Measurements from ENCODE around the gene BANF1. TPM values are rescaled to one million over a fixed set of nuclear protein-coding genes. Genes with fewer than 3 reads are reported as not detected.
"Not testable (repeated sequence)": the region's sequence is repeated elsewhere in the genome, so short reads cannot be mapped to it uniquely, and the experiment has no call there.

The BANF1 gene
- total RNA-seq, 1 experiment from 2014 or later, result 269 TPM

DNA sequence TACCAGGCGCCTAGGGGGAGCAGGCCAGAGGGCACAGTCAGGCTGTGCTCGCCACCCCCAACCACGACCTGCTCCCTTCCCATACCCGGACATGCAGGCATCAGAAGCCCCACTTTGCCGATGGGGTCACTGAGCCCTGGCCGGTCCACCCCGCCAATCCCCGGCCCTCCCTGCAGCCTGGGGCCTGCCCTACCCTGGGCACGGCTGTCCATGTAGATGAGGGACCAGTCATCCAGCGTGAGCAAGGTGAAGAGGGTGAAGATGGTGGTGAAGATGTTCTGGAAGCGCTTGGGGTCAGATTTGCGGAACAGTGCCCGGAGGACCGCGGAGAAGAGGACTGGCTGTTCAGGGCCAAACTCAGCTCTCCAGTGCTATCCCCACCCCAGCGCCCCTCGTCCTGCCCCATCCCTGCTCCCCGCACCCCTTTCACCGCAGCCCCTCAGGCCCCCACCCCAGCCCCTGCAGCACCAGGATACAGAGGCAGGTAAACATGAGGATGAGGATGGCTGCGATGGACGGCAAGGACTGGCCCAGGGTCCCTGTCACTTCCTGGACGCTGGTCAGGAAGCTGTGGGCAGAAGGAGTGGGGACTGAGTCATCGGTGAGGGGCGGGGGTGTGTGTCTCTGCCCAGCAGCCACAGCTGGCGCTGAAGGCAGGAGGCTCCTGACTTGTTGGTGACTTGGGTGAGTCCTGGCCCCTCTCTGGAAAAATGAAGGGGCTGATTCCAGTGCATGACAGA lies 18.5 kb downstream of the BANF1 start:
- no peak overlapping the region for H3K27ac Mint-ChIP-seq
- no peaks in the 10 kb centered on the region for H3K9me3 Mint-ChIP-seq
- POLR2A ChIA-PET, result no interaction called here

DNA sequence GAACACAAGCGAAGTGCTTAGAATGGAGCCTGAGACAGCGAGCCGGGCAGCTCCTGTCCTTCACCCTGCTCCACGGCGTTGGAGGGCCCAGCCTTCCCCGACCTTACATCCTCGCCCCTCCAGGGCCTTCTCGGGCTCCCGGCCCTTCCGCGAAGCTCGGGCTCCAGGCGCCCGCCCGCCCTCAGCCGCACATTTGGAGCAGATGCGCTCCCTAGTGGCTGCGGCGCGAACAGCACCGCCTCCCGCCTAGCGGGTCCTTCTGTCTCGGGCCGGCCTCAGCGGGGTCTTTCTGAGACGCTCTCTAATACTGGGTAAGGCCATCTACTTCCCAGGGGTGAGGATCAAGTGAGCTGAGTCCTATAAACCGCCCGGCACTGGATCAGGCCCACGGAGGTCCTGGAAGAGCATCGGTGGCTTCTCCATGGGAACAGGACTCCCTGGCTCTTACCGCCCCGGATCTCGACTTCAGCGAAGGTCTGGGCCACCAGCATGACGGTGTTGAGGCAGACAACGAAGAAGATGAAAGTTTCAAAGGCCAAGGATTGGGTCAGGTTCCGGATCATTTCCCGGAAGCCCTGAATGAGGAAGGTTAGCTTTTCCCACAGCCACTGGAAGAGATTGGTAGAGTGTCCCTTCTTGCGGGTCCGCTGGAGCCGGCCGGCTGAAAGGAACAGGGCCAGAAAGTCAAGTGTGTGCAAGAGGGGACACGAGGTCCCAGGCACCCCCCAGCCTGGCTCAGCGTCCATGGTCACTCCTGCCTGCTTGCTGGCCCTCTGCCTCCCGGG lies 20.3 kb downstream of the BANF1 start:
- POLR2A ChIA-PET, result no interaction called here
- Mint-ChIP-seq H3K4me1 (no peaks in the 10 kb centered on the region), H3K36me3 (no peaks in the 10 kb centered on the region), H3K4me3 (peak overlapping the region; percentile 50), H3K27ac (no peak overlapping the region; the same call in 1 of the 2 replicates), H3K27me3 (ENCODE audit: low read depth) (peaks cover 29% of the 10 kb centered on the region), H3K9me3 (no peaks in the 10 kb centered on the region)
- TF ChIP-seq, protein P1, sequence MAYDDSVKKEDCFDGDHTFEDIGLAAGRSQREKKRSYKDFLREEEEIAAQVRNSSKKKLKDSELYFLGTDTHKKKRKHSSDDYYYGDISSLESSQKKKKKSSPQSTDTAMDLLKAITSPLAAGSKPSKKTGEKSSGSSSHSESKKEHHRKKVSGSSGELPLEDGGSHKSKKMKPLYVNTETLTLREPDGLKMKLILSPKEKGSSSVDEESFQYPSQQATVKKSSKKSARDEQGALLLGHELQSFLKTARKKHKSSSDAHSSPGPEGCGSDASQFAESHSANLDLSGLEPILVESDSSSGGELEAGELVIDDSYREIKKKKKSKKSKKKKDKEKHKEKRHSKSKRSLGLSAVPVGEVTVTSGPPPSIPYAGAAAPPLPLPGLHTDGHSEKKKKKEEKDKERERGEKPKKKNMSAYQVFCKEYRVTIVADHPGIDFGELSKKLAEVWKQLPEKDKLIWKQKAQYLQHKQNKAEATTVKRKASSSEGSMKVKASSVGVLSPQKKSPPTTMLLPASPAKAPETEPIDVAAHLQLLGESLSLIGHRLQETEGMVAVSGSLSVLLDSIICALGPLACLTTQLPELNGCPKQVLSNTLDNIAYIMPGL (CRISPR knock-in tag; IDR thresholded peaks at IDR 0.05), result peak; percentile 89
- TF ChIP-seq TCF7 (CRISPR knock-in tag; IDR thresholded peaks at IDR 0.05; ENCODE audit: low read depth) (no peak), ATF1 (CRISPR knock-in tag; IDR thresholded peaks at IDR 0.05) (no peak), TEAD1 (CRISPR knock-in tag; IDR thresholded peaks at IDR 0.05) (no peak)
- TF ChIP-seq, protein P2, sequence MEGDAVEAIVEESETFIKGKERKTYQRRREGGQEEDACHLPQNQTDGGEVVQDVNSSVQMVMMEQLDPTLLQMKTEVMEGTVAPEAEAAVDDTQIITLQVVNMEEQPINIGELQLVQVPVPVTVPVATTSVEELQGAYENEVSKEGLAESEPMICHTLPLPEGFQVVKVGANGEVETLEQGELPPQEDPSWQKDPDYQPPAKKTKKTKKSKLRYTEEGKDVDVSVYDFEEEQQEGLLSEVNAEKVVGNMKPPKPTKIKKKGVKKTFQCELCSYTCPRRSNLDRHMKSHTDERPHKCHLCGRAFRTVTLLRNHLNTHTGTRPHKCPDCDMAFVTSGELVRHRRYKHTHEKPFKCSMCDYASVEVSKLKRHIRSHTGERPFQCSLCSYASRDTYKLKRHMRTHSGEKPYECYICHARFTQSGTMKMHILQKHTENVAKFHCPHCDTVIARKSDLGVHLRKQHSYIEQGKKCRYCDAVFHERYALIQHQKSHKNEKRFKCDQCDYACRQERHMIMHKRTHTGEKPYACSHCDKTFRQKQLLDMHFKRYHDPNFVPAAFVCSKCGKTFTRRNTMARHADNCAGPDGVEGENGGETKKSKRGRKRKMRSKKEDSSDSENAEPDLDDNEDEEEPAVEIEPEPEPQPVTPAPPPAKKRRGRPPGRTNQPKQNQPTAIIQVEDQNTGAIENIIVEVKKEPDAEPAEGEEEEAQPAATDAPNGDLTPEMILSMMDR (IDR thresholded peaks at IDR 0.05), result peak; percentile 95
- DNase-seq (ENCODE audit: low spot score), result peak; percentile 92
- CTCF ChIA-PET, result interaction anchor here (0.6 to 2.3 kb wide), 49 partner anchors 9 to 429 kb away, joined by 3 to 48 read pairs (median 4); partner anchors contain the start of genes BANF1, CCDC85B, CST6 and EIF1AD
- peak; percentile 96 for ATAC-seq

More for the DNA sequence above, 18.5 kb downstream of the BANF1 start:
- no peak overlapping the region for H3K4me3 Mint-ChIP-seq
- no peaks in the 10 kb centered on the region for H3K36me3 Mint-ChIP-seq
- CTCF ChIA-PET, result no interaction called here
- no peaks in the 10 kb centered on the region for H3K4me1 Mint-ChIP-seq
- DNase-seq (ENCODE audit: low spot score), result no peak
- ATAC-seq, result no peak
- TF ChIP-seq ZBTB21 (CRISPR knock-in tag; IDR thresholded peaks at IDR 0.05; ENCODE audit: borderline replicate concordance), result no peak
- TF ChIP-seq, protein P3, sequence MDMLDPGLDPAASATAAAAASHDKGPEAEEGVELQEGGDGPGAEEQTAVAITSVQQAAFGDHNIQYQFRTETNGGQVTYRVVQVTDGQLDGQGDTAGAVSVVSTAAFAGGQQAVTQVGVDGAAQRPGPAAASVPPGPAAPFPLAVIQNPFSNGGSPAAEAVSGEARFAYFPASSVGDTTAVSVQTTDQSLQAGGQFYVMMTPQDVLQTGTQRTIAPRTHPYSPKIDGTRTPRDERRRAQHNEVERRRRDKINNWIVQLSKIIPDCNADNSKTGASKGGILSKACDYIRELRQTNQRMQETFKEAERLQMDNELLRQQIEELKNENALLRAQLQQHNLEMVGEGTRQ (CRISPR knock-in tag; IDR thresholded peaks at IDR 0.05), result no peak
- TF ChIP-seq, protein P4, sequence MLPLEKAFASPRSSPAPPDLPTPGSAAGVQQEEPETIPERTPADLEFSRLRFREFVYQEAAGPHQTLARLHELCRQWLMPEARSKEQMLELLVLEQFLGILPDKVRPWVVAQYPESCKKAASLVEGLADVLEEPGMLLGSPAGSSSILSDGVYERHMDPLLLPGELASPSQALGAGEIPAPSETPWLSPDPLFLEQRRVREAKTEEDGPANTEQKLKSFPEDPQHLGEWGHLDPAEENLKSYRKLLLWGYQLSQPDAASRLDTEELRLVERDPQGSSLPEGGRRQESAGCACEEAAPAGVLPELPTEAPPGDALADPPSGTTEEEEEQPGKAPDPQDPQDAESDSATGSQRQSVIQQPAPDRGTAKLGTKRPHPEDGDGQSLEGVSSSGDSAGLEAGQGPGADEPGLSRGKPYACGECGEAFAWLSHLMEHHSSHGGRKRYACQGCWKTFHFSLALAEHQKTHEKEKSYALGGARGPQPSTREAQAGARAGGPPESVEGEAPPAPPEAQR (CRISPR knock-in tag; IDR thresholded peaks at IDR 0.05), result no peak
- peaks cover 29% of the 10 kb centered on the region for H3K27me3 Mint-ChIP-seq (ENCODE audit: low read depth)

DNA sequence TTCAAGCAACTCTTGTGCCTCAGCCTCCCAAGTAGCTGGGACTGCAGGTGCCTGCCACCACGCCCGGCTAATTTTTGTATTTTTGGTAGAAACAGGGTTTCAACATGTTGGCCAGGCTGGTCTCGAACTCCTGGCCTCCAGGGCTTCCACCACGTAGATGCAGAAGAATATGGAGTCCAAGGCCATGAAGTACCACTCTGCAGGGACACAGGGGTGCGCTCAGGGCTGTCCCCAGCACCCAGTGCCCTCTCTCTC lies 20.8 kb downstream of the BANF1 start:
- POLR2A ChIA-PET, result not testable (repeated sequence)

DNA sequence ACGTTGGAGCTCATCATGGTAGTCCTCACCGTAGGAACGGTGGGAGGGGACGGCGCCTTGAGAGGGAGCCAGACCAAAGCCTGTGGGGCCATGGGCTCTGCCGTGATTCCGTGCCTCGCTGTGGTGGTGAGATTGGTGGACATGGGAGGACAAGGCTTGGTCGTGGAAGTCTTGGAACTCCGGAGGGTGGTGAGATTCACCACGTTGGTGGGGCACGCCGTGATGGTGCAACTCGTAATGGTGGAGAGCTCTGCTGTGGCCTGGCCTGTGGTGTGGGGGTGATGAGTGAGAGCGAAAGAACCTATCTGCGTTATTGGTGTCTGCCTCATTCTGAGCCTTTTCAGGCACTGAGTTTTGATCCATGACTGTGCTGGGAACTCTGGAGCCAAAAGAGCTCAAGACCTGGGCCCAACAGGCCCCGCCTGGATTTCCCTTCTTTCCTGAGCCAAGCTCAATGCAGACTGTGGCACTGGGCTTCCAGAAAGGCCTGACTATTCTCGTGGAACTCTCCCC lies 23.8 kb downstream of the BANF1 start, which contains the start of gene CATSPER1:
Gene CATSPER1 (minus strand): TSS at position 463 of the 513 bp plus-strand sequence. CDS start 100 bp downstream, at position 363.
- Mint-ChIP-seq H3K36me3 (no peaks in the 10 kb centered on the region), H3K27me3 (ENCODE audit: low read depth) (peaks cover 34% of the 10 kb centered on the region), H3K4me1 (no peaks in the 10 kb centered on the region), H3K4me3 (no peak within 1 kb of the TSS), H3K9me3 (no peaks in the 10 kb centered on the region), H3K27ac (no peak within 1 kb of the TSS)
- no peak for DNase-seq (ENCODE audit: low spot score)
- ATAC-seq, result no peak
- CTCF ChIA-PET, result no interaction called here
- POLR2A ChIA-PET, result no interaction called here
- TF ChIP-seq, protein P5, sequence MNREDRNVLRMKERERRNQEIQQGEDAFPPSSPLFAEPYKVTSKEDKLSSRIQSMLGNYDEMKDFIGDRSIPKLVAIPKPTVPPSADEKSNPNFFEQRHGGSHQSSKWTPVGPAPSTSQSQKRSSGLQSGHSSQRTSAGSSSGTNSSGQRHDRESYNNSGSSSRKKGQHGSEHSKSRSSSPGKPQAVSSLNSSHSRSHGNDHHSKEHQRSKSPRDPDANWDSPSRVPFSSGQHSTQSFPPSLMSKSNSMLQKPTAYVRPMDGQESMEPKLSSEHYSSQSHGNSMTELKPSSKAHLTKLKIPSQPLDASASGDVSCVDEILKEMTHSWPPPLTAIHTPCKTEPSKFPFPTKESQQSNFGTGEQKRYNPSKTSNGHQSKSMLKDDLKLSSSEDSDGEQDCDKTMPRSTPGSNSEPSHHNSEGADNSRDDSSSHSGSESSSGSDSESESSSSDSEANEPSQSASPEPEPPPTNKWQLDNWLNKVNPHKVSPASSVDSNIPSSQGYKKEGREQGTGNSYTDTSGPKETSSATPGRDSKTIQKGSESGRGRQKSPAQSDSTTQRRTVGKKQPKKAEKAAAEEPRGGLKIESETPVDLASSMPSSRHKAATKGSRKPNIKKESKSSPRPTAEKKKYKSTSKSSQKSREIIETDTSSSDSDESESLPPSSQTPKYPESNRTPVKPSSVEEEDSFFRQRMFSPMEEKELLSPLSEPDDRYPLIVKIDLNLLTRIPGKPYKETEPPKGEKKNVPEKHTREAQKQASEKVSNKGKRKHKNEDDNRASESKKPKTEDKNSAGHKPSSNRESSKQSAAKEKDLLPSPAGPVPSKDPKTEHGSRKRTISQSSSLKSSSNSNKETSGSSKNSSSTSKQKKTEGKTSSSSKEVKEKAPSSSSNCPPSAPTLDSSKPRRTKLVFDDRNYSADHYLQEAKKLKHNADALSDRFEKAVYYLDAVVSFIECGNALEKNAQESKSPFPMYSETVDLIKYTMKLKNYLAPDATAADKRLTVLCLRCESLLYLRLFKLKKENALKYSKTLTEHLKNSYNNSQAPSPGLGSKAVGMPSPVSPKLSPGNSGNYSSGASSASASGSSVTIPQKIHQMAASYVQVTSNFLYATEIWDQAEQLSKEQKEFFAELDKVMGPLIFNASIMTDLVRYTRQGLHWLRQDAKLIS (CRISPR knock-in tag; IDR thresholded peaks at IDR 0.05; ENCODE audit: borderline replicate concordance), result no peak
- TF ChIP-seq, protein P6, sequence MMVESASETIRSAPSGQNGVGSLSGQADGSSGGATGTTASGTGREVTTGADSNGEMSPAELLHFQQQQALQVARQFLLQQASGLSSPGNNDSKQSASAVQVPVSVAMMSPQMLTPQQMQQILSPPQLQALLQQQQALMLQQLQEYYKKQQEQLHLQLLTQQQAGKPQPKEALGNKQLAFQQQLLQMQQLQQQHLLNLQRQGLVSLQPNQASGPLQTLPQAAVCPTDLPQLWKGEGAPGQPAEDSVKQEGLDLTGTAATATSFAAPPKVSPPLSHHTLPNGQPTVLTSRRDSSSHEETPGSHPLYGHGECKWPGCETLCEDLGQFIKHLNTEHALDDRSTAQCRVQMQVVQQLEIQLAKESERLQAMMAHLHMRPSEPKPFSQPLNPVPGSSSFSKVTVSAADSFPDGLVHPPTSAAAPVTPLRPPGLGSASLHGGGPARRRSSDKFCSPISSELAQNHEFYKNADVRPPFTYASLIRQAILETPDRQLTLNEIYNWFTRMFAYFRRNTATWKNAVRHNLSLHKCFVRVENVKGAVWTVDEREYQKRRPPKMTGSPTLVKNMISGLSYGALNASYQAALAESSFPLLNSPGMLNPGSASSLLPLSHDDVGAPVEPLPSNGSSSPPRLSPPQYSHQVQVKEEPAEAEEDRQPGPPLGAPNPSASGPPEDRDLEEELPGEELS (CRISPR knock-in tag; IDR thresholded peaks at IDR 0.05), result no peak
- TF ChIP-seq, protein P7, sequence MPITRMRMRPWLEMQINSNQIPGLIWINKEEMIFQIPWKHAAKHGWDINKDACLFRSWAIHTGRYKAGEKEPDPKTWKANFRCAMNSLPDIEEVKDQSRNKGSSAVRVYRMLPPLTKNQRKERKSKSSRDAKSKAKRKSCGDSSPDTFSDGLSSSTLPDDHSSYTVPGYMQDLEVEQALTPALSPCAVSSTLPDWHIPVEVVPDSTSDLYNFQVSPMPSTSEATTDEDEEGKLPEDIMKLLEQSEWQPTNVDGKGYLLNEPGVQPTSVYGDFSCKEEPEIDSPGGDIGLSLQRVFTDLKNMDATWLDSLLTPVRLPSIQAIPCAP (CRISPR knock-in tag; IDR thresholded peaks at IDR 0.05), result no peak
- TF ChIP-seq NR1H2 (CRISPR knock-in tag; IDR thresholded peaks at IDR 0.05), result no peak

More for the DNA sequence above, 20.8 kb downstream of the BANF1 start:
- not testable (repeated sequence) for H3K36me3 Mint-ChIP-seq; H3K4me3 Mint-ChIP-seq; ATAC-seq; H3K27ac Mint-ChIP-seq; H3K4me1 Mint-ChIP-seq; DNase-seq (ENCODE audit: low spot score); H3K9me3 Mint-ChIP-seq
- TF ChIP-seq TCF7 (CRISPR knock-in tag; IDR thresholded peaks at IDR 0.05; ENCODE audit: low read depth), result 0 out of 2 replicates have a peak, but pooled peaks have one; percentile 54
- CTCF ChIA-PET, result interaction anchor here (0.7 to 2.3 kb wide), 25 partner anchors 10 to 416 kb away, joined by 3 to 48 read pairs (median 5); partner anchors contain the start of genes BANF1, CCDC85B, CST6 and EIF1AD
- H3K27me3 Mint-ChIP-seq (ENCODE audit: low read depth), result peaks cover 29% of the 10 kb centered on the region
